NCI-H1694 (cell line): Measurements from ENCODE around the gene NBPF19.
"Not testable (repeated sequence)": the region's sequence is repeated elsewhere in the genome, so short reads cannot be mapped to it uniquely, and the experiment has no call there.

Source experiments
- DNase-seq: peaks from one replicate; lab custom pipeline; 2025; lab: John Stamatoyannopoulos, UW

NBPF19 gene

GRCh38 chr1:149474745-149475144, at the start of gene NBPF19:
Gene NBPF19, plus strand, starts transcription at chr1:149475045. Its CDS starts 888 bp downstream, at chr1:149475933.
- not testable (repeated sequence) for DNase-seq

GRCh38 chr1:149428317-149428716, 46.5 kb upstream of the NBPF19 start:
- not testable (repeated sequence) for DNase-seq

DNA sequence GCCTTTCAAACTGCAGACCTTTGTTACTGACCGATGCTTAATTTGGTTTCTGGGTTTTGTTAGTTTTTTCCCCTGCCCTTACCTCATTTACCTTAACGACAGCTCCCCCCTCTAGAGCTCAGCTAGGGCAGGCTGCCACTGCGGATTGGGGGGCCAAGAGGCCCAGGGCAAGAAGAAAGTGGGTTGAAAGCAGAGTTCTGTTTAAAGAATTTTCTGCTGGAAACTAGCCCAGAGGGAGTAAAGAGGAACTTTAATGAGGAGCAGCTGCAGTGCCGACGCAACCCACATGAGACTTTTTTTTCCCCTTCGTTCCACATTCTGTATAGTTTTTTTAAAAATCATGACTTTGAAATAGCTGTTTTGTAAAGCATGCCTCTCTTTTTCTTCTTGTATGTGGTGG, 29.4 kb upstream of the NBPF19 start:
- DNase-seq = not testable (repeated sequence)

- not testable (repeated sequence) for DNase-seq
These were observed 22.6 kb upstream of the NBPF19 start for GRCh38 chr1:149452196-149452595.

DNA sequence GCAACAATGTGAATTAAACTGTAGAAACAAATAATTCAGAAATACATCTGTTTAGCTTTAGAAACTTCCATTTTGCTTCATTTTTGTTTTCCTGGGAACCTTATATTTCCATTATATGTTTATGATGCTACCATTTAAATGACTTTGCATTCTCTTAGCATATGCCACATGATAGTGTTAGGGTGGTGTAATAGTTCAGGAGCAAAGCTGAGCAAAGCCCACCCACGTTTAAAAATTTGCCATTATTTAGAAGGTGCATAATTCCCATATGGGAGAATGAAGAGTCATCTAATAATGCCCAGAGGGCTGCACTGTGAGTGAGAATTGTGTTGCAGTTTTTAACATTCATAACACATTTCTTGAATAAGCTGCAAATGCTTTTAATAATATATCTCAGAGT, 22.2 kb upstream of the NBPF19 start:
- DNase-seq = not testable (repeated sequence)

DNA sequence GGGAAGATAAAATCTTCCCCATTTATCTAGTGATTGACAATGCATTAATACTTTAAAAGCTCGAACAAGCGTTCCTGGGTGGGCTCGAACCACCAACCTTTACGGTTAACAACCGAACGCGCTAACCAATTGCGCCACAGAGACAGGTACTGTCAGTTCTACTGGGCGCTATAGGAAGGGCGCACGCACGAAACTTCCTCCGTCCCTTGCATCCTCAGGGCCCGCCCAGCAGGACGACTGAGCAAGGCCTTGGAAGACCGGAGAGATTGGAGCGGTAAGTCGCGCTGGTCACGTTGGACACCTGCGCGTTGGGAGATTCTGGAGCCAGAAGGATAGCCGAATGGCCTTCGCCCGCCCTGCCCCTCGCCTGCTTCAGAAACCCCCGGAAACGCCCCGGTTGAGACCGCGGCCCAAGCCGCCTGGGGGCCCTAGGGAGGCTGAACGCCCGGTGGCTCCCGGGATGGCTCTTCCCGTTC, 83.5 kb downstream of the NBPF19 start:
- not testable (repeated sequence) for DNase-seq

DNA sequence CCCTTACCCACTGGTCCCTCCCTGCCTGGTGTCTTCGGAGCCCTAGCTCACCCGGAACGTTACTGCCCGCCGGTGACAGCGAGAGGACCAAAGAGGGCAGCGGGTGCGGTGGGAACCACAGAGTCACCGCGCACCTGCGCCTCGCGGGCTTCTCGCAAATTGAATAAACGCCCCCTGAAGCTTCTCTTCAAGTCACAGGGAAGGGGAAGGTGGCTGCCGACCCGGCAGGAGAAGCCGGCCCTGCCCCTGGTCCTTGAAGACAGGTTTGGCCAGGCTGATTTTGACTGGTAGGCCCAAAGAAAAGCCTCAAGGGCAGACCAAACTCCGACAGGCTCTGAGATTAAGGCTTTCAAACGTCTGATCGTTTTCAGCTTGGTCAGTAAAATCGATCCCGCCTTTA, 87.0 kb downstream of the NBPF19 start:
- not testable (repeated sequence) for DNase-seq

DNA sequence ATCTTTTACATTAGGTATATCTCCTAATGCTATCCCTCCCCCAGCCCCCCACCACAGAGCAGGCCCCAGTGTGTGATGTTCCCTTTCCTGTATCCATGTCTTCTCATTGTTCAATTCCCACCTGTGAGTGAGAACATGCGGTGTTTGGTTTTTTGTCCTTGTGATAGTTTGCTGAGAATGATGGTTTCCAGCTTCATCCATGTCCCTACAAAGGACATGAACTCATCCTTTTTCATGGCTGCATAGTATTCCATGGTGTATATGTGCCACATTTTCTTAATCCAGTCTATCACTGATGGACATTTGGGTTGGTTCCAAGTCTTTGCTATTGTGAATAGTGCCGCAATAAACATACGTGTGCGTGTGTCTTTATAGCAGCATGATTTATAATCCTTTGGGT, 90.6 kb downstream of the NBPF19 start:
- DNase-seq = not testable (repeated sequence)

DNA sequence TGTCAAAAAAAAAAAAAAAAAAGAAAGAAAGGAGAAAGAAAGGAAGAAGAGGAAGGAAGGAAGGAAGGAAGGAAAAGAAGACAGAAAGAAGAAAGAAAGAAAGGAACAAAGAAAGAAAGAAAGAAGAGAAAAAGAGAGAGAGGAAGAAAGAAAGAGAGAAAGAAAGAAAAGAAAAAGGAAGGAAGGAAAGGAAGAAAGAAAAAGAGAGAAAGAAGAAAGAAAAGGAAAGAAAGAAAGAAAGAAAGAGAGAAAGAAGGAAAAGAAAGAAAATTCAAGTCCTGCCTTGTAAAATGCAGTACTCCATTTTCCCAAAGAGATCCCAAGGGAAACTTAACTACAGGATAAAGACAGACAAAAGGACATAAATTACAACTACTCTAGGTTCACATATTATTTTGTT, 97.9 kb downstream of the NBPF19 start:
- DNase-seq = not testable (repeated sequence)

- DNase-seq = not testable (repeated sequence)
These were observed 110.7 kb downstream of the NBPF19 start for GRCh38 chr1:149585592-149585991.
